ENCODE data around the gene C6orf15. TPM values are rescaled to one million over a fixed set of nuclear protein-coding genes. Genes with fewer than 3 reads are reported as not detected.
"Not testable (repeated sequence)": the region's sequence is repeated elsewhere in the genome, so short reads cannot be mapped to it uniquely, and the experiment has no call there.

Gene C6orf15
- total RNA-seq, 1 donor from 2014 or later: not detected

- intact Hi-C loops (cut with micrococcal nuclease): no loop called here
These were observed 36.8 kb downstream of the C6orf15 start for GRCh38 chr6:31075528-31075927.

- intact Hi-C loops (cut with micrococcal nuclease): no loop called here
These were observed 38.0 kb downstream of the C6orf15 start for GRCh38 chr6:31074401-31074800.

- intact Hi-C loops (cut with micrococcal nuclease): no loop called here
These were observed 41.6 kb downstream of the C6orf15 start for GRCh38 chr6:31070711-31071197.

- intact Hi-C loops (cut with micrococcal nuclease): loop anchor here (1.0 kb wide), 2 partner anchors 154 to 325 kb away; partner anchors contain the start of gene IER3
These were observed 43.6 kb downstream of the C6orf15 start for GRCh38 chr6:31068669-31069340.

GRCh38 chr6:31067891-31068668, 44.3 kb downstream of the C6orf15 start:
- intact Hi-C loops (cut with micrococcal nuclease): loop anchor here (1.0 kb wide), 1 partner anchor 324 kb away; the partner anchor contains the start of gene IER3

GRCh38 chr6:31067028-31067427, 45.3 kb downstream of the C6orf15 start:
- intact Hi-C loops (cut with micrococcal nuclease): not testable (repeated sequence)

- intact Hi-C loops (cut with micrococcal nuclease): no loop called here
These were observed 46.8 kb downstream of the C6orf15 start for GRCh38 chr6:31065556-31065955.

- intact Hi-C loops (cut with micrococcal nuclease): no loop called here
These were observed 48.4 kb downstream of the C6orf15 start for GRCh38 chr6:31063906-31064435.

Other genes with a start within 250 kb of the C6orf15 start
- gene DDR1, start 228.1 kb downstream of the C6orf15 start, total RNA-seq: 19.5 and 20.1 TPM in 2 replicates
- gene GTF2H4, start 204.4 kb downstream of the C6orf15 start, total RNA-seq: 35.9 and 36.0 TPM in 2 replicates
- gene VARS2, start 198.3 kb downstream of the C6orf15 start, total RNA-seq: 39.2 and 47.2 TPM in 2 replicates
- gene SFTA2, start 180.4 kb downstream of the C6orf15 start, total RNA-seq: not detected in 2 replicates
- not detected in 2 replicates for gene MUCL3, start 171.6 kb downstream of the C6orf15 start, total RNA-seq
- not detected in 2 replicates for gene MUC21, start 128.9 kb downstream of the C6orf15 start, total RNA-seq
- not detected in 2 replicates for gene MUC22, start 102.1 kb downstream of the C6orf15 start, total RNA-seq
- not detected in 2 replicates for gene PSORS1C1, start 2.2 kb upstream of the C6orf15 start, total RNA-seq
- gene CDSN, start 7.9 kb upstream of the C6orf15 start, total RNA-seq: not detected in 2 replicates
- not detected in 2 replicates for gene PSORS1C2, start 26.5 kb upstream of the C6orf15 start, total RNA-seq
- gene CCHCR1, start 45.2 kb upstream of the C6orf15 start, total RNA-seq: 36.5 and 42.4 TPM in 2 replicates
- 67.2 and 67.6 TPM in 2 replicates for gene TCF19, start 46.0 kb upstream of the C6orf15 start, total RNA-seq
- not detected in 2 replicates for gene POU5F1, start 58.1 kb upstream of the C6orf15 start, total RNA-seq
- gene HLA-C, start 159.5 kb upstream of the C6orf15 start, total RNA-seq: 1,723 and 1,765 TPM in 2 replicates
- gene HLA-B, start 244.6 kb upstream of the C6orf15 start, total RNA-seq: 6,139 and 6,208 TPM in 2 replicates

Data from T-helper 1 cell treated with Interleukin-12 subunit alpha and Interleukin-12 subunit beta and Interleukin-4 antibody, amounts not matched to agents 30 ng/mL and 1 ng/mL, for 36 hours (primary cell).